SW 1271 (cell line): ENCODE results near the gene RAB30.
"Not testable (repeated sequence)": the region's sequence is repeated elsewhere in the genome, so short reads cannot be mapped to it uniquely, and the experiment has no call there.

Source experiments
- DNase-seq, 2 experiments: peaks; one replicate each; lab custom pipeline; 2025; lab: John Stamatoyannopoulos, UW

RAB30 gene

GRCh38 chr11:82944198-82944597, 127.5 kb downstream of the RAB30 start:
- DNase-seq, result no peak

GRCh38 chr11:82943430-82943829, 128.3 kb downstream of the RAB30 start:
- DNase-seq, result not testable (repeated sequence)

GRCh38 chr11:82942376-82942775, 129.3 kb downstream of the RAB30 start:
- DNase-seq, result no peak

GRCh38 chr11:82939456-82939855, 132.2 kb downstream of the RAB30 start:
- DNase-seq, result no peak

- no peak for DNase-seq
Measured at GRCh38 chr11:82937554-82937953, 134.1 kb downstream of the RAB30 start.

- DNase-seq, result no peak
Measured at GRCh38 chr11:82936261-82936660, 135.4 kb downstream of the RAB30 start.

GRCh38 chr11:82932564-82932963, 139.1 kb downstream of the RAB30 start:
- no peak for DNase-seq

- no peak for DNase-seq
Measured at GRCh38 chr11:82930734-82931133, 141.0 kb downstream of the RAB30 start.

GRCh38 chr11:82930229-82930628, 141.5 kb downstream of the RAB30 start:
- no peak for DNase-seq

GRCh38 chr11:82929121-82929520, 142.6 kb downstream of the RAB30 start:
- no peak for DNase-seq

GRCh38 chr11:82927264-82927880, 144.3 kb downstream of the RAB30 start:
- DNase-seq, result peak; percentile 39 to 85

GRCh38 chr11:82924522-82925224, 147.0 kb downstream of the RAB30 start:
- DNase-seq, result no peak
